A549 (cell line): ENCODE measurements around the gene ENKUR. TPM values are rescaled to one million over a fixed set of nuclear protein-coding genes. Genes with fewer than 3 reads are reported as not detected.
"Not testable (repeated sequence)": the region's sequence is repeated elsewhere in the genome, so short reads cannot be mapped to it uniquely, and the experiment has no call there.

Experiments used
- ATAC-seq, 2 experiments: fragments of 200-7000 bp in 1 of 2; fragments of >200 bp in 1 of 2; cut with Nextera tagmentation in 1 of 2; cut with Tn5 transposase in 1 of 2; 3 replicates each; pipeline versions ENCODE4 v1.8.0 to v1.9.1; 2018 to 2020; ENCODE audit warnings: mild to moderate bottlenecking in 1 of 2, moderate library complexity in 1 of 2
- CTCF ChIA-PET: fragments of 300-600 bp; sonication (Branson Sonifier 250); formaldehyde crosslinking; extraction: SDS; loops from one replicate; lab custom pipeline; 2021; ENCODE audit warnings: antibody characterized with exemption, inconsistent platforms; lab: Yijun Ruan, JAX
- POLR2A ChIA-PET: fragments of 350-600 bp; formaldehyde crosslinking; extraction: SDS; loops from one replicate; lab custom pipeline; 2021; ENCODE audit warnings: antibody characterized with exemption, inconsistent platforms; lab: Yijun Ruan, JAX
- DNase-seq, 2 experiments: peaks; one replicate each; pipeline versions ENCODE4 v3.0.0 to v3.0.0-alpha.2; 2011 to 2016; ENCODE audit warnings: low read depth in 1 of 2, low spot score in 1 of 2
- FAIRE-seq: peaks from 2 replicates; lab custom pipeline; 2011; peaks lifted over from hg19 to GRCh38; lab: Jason Lieb, UNC
- H3K27ac ChIP-seq, 2 experiments: fragments of >200 bp; sonication (Bioruptor Twin); formaldehyde crosslinking; 3 replicates each; pipeline ENCODE4 v1.5.1; 2016 to 2017
- H3K4me1 ChIP-seq: fragments of >200 bp; sonication (Bioruptor Twin); formaldehyde crosslinking; 3 replicates; pipeline ENCODE4 v1.6.1; 2016
- H3K4me2 ChIP-seq: fragments of >200 bp; sonication (Bioruptor Twin); formaldehyde crosslinking; 3 replicates; pipeline ENCODE4 v1.6.1; 2016
- H3K4me3 ChIP-seq: fragments of >200 bp; sonication (Bioruptor Twin); formaldehyde crosslinking; 3 replicates; pipeline ENCODE4 v1.5.1; 2016
- H3K9me3 ChIP-seq: fragments of >200 bp; sonication (Bioruptor Twin); formaldehyde crosslinking; 3 replicates; pipeline ENCODE4 v1.6.1; 2016
- CBX8 ChIP-seq: fragments of 200-600 bp; sonication (generic); IDR thresholded peaks from 2 replicates; pipeline ENCODE4 v1.6.1; 2016
- FOSL2 ChIP-seq, 2 experiments: fragments of 450-650 bp in 1 of 2; fragments of >200 bp in 1 of 2; sonication (Bioruptor Twin) in 1 of 2; formaldehyde crosslinking; IDR thresholded peaks; 2 replicates each; pipeline versions ENCODE4 v1.5.0 to v1.6.1; 2016 to 2020; ENCODE audit warnings: mild to moderate bottlenecking in 1 of 2, moderate library complexity in 1 of 2
- FOXS1 ChIP-seq: fragments of 250-450 bp; sonication (Bioruptor Pico); IDR thresholded peaks from 2 replicates; pipeline ENCODE4 v1.5.0; 2020; ENCODE audit warnings: mild to moderate bottlenecking, moderate library complexity
- JUN ChIP-seq, 2 experiments: fragments of >200 bp; sonication (Bioruptor Twin); formaldehyde crosslinking; IDR thresholded peaks; 2 replicates in 1 of 2; 3 replicates in 1 of 2; pipeline ENCODE4 v1.6.1; 2016 to 2017
- KDM5A ChIP-seq: fragments of 200-600 bp; sonication (generic); IDR thresholded peaks from 2 replicates; pipeline ENCODE4 v1.6.1; 2016; ENCODE audit warnings: antibody characterized with exemption, mild to moderate bottlenecking
- NFE2L2 ChIP-seq: fragments of 150-350 bp; conservative IDR thresholded peaks from 2 replicates; pipeline ENCODE4 v1.6.1; 2014; ENCODE audit warnings: low read length
- PHF8 ChIP-seq: fragments of 200-600 bp; sonication (generic); IDR thresholded peaks from 2 replicates; pipeline ENCODE4 v1.6.1; 2016; ENCODE audit warnings: low read depth, mild to moderate bottlenecking, antibody characterized with exemption, moderate library complexity, borderline replicate concordance
- WGBS: methylation state at CpG from one replicate; pipeline ENCODE4 v1.1.6; 2017; ENCODE audit errors: missing lambda C conversion rate; 5-methylcytosine and 5-hydroxymethylcytosine counted together
- polyA plus RNA-seq, 4 experiments: library from polyadenylated mRNA; depleted of rRNA in 3 of 4; stranded (reverse); fragments of >200 nt; fragmentation: RNase III in 1 of 4; extraction: RNeasy Plus Mini Kit Qiagen cat#74134 plus additional on column Dnase treatment in 1 of 4; gene quantifications; 2 replicates in 3 of 4; 3 replicates in 1 of 4; pipeline ENCODE4 v1.2.3, GENCODE V29; 2011 to 2017
- TF ChIP-seq, protein P1 (sequence below): fragments of 200-600 bp; sonication (generic); IDR thresholded peaks from 2 replicates; pipeline ENCODE4 v1.6.1; 2016; ENCODE audit warnings: antibody characterized with exemption, mild to moderate bottlenecking, moderate library complexity
- TF ChIP-seq, protein P2 (sequence below): fragments of >200 bp; sonication (Bioruptor Twin); formaldehyde crosslinking; IDR thresholded peaks from 3 replicates; pipeline ENCODE4 v1.5.1; 2016
- TF ChIP-seq, protein P3 (sequence below): fragments of 450-650 bp; IDR thresholded peaks from 2 replicates; pipeline ENCODE4 v1.6.1; 2014; ENCODE audit warnings: antibody characterized with exemption
- TF ChIP-seq, protein P4 (sequence below): fragments of 150-350 bp; IDR thresholded peaks from 2 replicates; pipeline ENCODE4 v1.6.1; 2014; ENCODE audit warnings: low read depth, mild to moderate bottlenecking, low read length
- TF ChIP-seq, protein P5 (sequence below): fragments of 250-450 bp; sonication (Bioruptor Pico); IDR thresholded peaks from 2 replicates; pipeline ENCODE4 v1.5.0; 2020; ENCODE audit warnings: low read depth, mild to moderate bottlenecking, moderate library complexity
- TF ChIP-seq, protein P6 (sequence below): fragments of >200 bp; sonication (Bioruptor Twin); formaldehyde crosslinking; IDR thresholded peaks from 3 replicates; pipeline ENCODE4 v1.6.1; 2016

The ENKUR gene
- polyA plus RNA-seq, 2 of the 4 experiments (the other 2 are of a cell fraction), result 0.30 to 0.43 TPM

DNA sequence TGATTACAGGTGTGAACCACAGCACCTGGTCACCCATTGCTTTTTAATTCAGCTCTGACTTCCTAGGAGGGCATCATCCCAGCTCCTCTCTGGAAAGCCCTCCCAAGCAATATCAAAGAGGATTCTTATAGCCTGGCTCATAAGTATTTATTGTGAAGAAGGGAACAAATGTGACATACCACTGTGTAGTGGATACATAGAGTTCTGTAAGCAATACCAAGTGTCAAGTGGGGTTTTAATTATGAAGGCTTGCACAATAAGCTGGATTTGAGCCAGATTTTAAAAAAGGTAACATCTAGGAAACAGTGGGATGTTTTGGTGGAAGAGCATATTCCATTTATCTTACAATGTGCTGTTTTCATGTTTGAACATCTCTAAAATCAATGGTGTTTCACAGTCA, 44.6 kb downstream of the ENKUR start:
- TF ChIP-seq, protein P1, sequence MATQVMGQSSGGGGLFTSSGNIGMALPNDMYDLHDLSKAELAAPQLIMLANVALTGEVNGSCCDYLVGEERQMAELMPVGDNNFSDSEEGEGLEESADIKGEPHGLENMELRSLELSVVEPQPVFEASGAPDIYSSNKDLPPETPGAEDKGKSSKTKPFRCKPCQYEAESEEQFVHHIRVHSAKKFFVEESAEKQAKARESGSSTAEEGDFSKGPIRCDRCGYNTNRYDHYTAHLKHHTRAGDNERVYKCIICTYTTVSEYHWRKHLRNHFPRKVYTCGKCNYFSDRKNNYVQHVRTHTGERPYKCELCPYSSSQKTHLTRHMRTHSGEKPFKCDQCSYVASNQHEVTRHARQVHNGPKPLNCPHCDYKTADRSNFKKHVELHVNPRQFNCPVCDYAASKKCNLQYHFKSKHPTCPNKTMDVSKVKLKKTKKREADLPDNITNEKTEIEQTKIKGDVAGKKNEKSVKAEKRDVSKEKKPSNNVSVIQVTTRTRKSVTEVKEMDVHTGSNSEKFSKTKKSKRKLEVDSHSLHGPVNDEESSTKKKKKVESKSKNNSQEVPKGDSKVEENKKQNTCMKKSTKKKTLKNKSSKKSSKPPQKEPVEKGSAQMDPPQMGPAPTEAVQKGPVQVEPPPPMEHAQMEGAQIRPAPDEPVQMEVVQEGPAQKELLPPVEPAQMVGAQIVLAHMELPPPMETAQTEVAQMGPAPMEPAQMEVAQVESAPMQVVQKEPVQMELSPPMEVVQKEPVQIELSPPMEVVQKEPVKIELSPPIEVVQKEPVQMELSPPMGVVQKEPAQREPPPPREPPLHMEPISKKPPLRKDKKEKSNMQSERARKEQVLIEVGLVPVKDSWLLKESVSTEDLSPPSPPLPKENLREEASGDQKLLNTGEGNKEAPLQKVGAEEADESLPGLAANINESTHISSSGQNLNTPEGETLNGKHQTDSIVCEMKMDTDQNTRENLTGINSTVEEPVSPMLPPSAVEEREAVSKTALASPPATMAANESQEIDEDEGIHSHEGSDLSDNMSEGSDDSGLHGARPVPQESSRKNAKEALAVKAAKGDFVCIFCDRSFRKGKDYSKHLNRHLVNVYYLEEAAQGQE, result no peak
- TF ChIP-seq, protein P2, sequence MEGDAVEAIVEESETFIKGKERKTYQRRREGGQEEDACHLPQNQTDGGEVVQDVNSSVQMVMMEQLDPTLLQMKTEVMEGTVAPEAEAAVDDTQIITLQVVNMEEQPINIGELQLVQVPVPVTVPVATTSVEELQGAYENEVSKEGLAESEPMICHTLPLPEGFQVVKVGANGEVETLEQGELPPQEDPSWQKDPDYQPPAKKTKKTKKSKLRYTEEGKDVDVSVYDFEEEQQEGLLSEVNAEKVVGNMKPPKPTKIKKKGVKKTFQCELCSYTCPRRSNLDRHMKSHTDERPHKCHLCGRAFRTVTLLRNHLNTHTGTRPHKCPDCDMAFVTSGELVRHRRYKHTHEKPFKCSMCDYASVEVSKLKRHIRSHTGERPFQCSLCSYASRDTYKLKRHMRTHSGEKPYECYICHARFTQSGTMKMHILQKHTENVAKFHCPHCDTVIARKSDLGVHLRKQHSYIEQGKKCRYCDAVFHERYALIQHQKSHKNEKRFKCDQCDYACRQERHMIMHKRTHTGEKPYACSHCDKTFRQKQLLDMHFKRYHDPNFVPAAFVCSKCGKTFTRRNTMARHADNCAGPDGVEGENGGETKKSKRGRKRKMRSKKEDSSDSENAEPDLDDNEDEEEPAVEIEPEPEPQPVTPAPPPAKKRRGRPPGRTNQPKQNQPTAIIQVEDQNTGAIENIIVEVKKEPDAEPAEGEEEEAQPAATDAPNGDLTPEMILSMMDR, result no peak
- TF ChIP-seq, protein P3, sequence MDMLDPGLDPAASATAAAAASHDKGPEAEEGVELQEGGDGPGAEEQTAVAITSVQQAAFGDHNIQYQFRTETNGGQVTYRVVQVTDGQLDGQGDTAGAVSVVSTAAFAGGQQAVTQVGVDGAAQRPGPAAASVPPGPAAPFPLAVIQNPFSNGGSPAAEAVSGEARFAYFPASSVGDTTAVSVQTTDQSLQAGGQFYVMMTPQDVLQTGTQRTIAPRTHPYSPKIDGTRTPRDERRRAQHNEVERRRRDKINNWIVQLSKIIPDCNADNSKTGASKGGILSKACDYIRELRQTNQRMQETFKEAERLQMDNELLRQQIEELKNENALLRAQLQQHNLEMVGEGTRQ, result no peak
- TF ChIP-seq, protein P4, sequence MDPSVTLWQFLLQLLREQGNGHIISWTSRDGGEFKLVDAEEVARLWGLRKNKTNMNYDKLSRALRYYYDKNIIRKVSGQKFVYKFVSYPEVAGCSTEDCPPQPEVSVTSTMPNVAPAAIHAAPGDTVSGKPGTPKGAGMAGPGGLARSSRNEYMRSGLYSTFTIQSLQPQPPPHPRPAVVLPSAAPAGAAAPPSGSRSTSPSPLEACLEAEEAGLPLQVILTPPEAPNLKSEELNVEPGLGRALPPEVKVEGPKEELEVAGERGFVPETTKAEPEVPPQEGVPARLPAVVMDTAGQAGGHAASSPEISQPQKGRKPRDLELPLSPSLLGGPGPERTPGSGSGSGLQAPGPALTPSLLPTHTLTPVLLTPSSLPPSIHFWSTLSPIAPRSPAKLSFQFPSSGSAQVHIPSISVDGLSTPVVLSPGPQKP, result no peak
- TF ChIP-seq CBX8 (no peak), KDM5A (no peak), FOXS1 (CRISPR knock-in tag) (no peak), FOSL2 (IDR thresholded peaks at IDR 0.05) (no peak), FOSL2 (CRISPR knock-in tag; IDR thresholded peaks at IDR 0.05) (no peak)
- 0 out of 3 replicates have a peak, but pooled peaks cover 6% of the 10 kb centered on the region for H3K4me1 ChIP-seq
- no peak overlapping the region for H3K27ac ChIP-seq
- no peak for ATAC-seq
- no peak overlapping the region for H3K4me2 ChIP-seq
- no peak for DNase-seq
- ChIA-PET CTCF (interaction anchor here (1.0 to 2.6 kb wide), 5 partner anchors 9 to 354 kb away, joined by 3 to 8 read pairs (median 3); no protein-coding TSS in a partner anchor), POLR2A (interaction anchor here (0.7 kb wide), 1 partner anchor 149 kb away, joined by 3 read pairs; no protein-coding TSS in a partner anchor)
- no peaks in the 10 kb centered on the region for H3K9me3 ChIP-seq
- no peak overlapping the region for H3K4me3 ChIP-seq
- FAIRE-seq, result no peak

DNA sequence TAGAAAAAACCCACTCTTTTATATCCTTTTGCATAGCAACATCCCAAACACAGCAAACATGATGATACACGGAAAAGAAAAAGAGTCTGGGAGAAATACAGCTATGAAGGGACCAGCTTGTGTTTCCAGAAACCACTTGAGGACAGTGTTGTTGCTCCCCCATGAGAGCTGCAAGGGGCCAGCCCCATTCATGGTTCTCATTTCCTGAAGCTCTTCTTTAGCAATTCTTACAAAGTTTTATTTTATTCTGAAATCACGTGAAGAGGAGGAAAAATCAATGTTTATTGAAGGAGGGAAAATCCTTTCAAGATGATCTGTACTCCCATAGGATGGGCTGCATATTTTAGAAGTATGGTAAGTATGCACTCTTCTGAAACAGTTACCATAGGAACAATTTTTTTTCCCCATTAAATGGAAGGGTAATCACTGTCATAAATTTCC, 46.1 kb downstream of the ENKUR start:
- Histone ChIP-seq H3K4me2 (no peak overlapping the region), H3K4me3 (no peak overlapping the region), H3K9me3 (no peaks in the 10 kb centered on the region), H3K27ac (no peak overlapping the region)
- ATAC-seq, result no peak
- no peak for DNase-seq
- WGBS, result 73% methylated on average over 2 of the region's 2 CpGs
- POLR2A ChIA-PET, result no interaction called here
- TF ChIP-seq NFE2L2 (no peak), CBX8 (no peak), PHF8 (no peak), JUN (IDR thresholded peaks at IDR 0.05) (no peak)
- TF ChIP-seq, protein P3, result no peak
- TF ChIP-seq, protein P5, sequence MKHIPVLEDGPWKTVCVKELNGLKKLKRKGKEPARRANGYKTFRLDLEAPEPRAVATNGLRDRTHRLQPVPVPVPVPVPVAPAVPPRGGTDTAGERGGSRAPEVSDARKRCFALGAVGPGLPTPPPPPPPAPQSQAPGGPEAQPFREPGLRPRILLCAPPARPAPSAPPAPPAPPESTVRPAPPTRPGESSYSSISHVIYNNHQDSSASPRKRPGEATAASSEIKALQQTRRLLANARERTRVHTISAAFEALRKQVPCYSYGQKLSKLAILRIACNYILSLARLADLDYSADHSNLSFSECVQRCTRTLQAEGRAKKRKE (CRISPR knock-in tag), result no peak
- TF ChIP-seq, protein P6, sequence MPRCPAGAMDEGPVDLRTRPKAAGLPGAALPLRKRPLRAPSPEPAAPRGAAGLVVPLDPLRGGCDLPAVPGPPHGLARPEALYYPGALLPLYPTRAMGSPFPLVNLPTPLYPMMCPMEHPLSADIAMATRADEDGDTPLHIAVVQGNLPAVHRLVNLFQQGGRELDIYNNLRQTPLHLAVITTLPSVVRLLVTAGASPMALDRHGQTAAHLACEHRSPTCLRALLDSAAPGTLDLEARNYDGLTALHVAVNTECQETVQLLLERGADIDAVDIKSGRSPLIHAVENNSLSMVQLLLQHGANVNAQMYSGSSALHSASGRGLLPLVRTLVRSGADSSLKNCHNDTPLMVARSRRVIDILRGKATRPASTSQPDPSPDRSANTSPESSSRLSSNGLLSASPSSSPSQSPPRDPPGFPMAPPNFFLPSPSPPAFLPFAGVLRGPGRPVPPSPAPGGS, result no peak
- TF ChIP-seq, all 56 proteins: peak for 0
- CTCF ChIA-PET, result interaction anchor here (0.9 to 2.6 kb wide), 8 partner anchors 11 to 797 kb away, joined by 3 to 8 read pairs (median 4); no protein-coding TSS in a partner anchor
- no peak for FAIRE-seq
- 0 out of 3 replicates have a peak, but pooled peaks cover 3% of the 10 kb centered on the region for H3K4me1 ChIP-seq

DNA sequence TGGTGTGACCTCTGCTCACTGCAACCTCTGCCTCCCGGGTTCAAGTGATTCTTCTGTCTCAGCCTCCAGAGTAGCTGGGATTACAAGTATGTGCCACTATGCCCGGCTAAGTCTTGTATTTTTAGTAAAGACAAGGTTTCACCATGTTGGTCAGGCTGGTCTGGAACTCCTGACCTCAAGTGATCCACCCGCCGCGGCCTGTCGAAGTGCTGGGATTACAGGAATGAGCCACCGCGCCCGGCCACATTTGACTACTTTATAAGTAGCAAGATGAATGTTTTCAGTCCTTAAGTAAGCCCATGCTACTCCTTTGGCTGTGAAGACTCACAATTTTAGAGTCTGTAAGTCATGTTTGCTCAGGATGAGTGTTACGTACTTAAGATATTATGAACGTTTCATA, 47.0 kb downstream of the ENKUR start:
- H3K4me3 ChIP-seq, H3K4me2 ChIP-seq: not testable (repeated sequence)
- CTCF ChIA-PET, result interaction anchor here (0.9 to 2.6 kb wide), 5 partner anchors 21 to 796 kb away, joined by 3 to 8 read pairs (median 3); no protein-coding TSS in a partner anchor

More for the DNA sequence above, 47.0 kb downstream of the ENKUR start:
- FAIRE-seq, H3K9me3 ChIP-seq, ATAC-seq, H3K4me1 ChIP-seq, H3K27ac ChIP-seq, POLR2A ChIA-PET, DNase-seq: not testable (repeated sequence)
- WGBS, result 88% methylated on average over 11 of the region's 11 CpGs
